ENCODE results near the gene ARSG. TPM values are rescaled to one million over a fixed set of nuclear protein-coding genes. Genes with fewer than 3 reads are reported as not detected.

ARSG gene
- polyA plus RNA-seq, 1 of the 3 experiments (the other 2 are of a cell fraction) = 0.41 TPM

- WGBS (ENCODE audit: low lambda C conversion rate) = 93% methylated on average over 12 of the region's 12 CpGs
- Histone ChIP-seq H3K9me2 (no peaks in the 10 kb centered on the region), H3K9ac (no peak overlapping the region), H2AFZ (ENCODE audit: low read depth) (no peak overlapping the region), H3K36me3 (replicated peaks in 1 of 2; ENCODE audit: control insufficient read depth in 1 of 2, insufficient read depth in 2 of 2, low read length in 1 of 2) (peaks cover 21 to 44% of the 10 kb centered on the region in 2 experiments), H3K4me1 (ENCODE audit: control insufficient read depth in 1 of 2, insufficient read depth in 2 of 2, low read depth in 1 of 2, low read length in 1 of 2) (no peaks in the 10 kb centered on the region), H3K4me2 (no peak overlapping the region), H3K79me2 (ENCODE audit: insufficient read depth) (no peaks in the 10 kb centered on the region), H3K27ac (ENCODE audit: low read depth in 2 of 2, low read length in 1 of 2) (no peak overlapping the region), H3F3A (replicated peaks; ENCODE audit: insufficient read depth) (no peaks in the 10 kb centered on the region), H3K9me3 (no peaks in the 10 kb centered on the region), H4K20me1 (ENCODE audit: insufficient read depth) (no peaks in the 10 kb centered on the region), H3K27me3 (ENCODE audit: insufficient read depth) (no peaks in the 10 kb centered on the region), H3K4me3 (ENCODE audit: low read depth in 2 of 2, low read length in 1 of 2) (no peak overlapping the region)
- no peak for DNase-seq
- TF ChIP-seq SMC3 (IDR thresholded peaks at IDR 0.05; ENCODE audit: low read depth, low read length) = no peak
- TF ChIP-seq NFIC (IDR thresholded peaks at IDR 0.05; ENCODE audit: borderline replicate concordance) = no peak
- no peak for TF ChIP-seq ZBTB33 (IDR thresholded peaks at IDR 0.05; ENCODE audit: borderline replicate concordance, low read depth)
- no peak for TF ChIP-seq JUND (IDR thresholded peaks at IDR 0.05)
- no peak for TF ChIP-seq IRF3 (IDR thresholded peaks at IDR 0.05; ENCODE audit: low read depth, low read length)
- no peak for TF ChIP-seq CTCF (IDR thresholded peaks at IDR 0.05)
- TF ChIP-seq GABPA (IDR thresholded peaks at IDR 0.05; ENCODE audit: low read depth) = no peak
- TF ChIP-seq YY1 (IDR thresholded peaks at IDR 0.05; ENCODE audit: low read depth) = no peak
- TF ChIP-seq NRF1 (IDR thresholded peaks at IDR 0.05; ENCODE audit: low read depth, low read length) = no peak
- TF ChIP-seq USF1 (IDR thresholded peaks at IDR 0.05; ENCODE audit: borderline replicate concordance, low read depth) = no peak
- TF ChIP-seq RAD21 (IDR thresholded peaks at IDR 0.05; ENCODE audit: low read length) = no peak
- TF ChIP-seq TEAD4 (IDR thresholded peaks at IDR 0.05; ENCODE audit: borderline replicate concordance, insufficient read depth) = no peak
- TF ChIP-seq RFX5 (IDR thresholded peaks at IDR 0.05; ENCODE audit: low read length) = no peak
- TF ChIP-seq TAF1 (IDR thresholded peaks at IDR 0.05; ENCODE audit: borderline replicate concordance, low read depth, low read length) = no peak
- TF ChIP-seq FOXJ3 (CRISPR knock-in tag; IDR thresholded peaks at IDR 0.05) = no peak
- no peak for TF ChIP-seq REST (IDR thresholded peaks at IDR 0.05; ENCODE audit: low read depth, low read length)
- ChIA-PET CTCF (interaction anchor here (1.3 to 5.1 kb wide), 3 partner anchors 11 to 27 kb away, joined by 4 to 35 read pairs (median 6); no protein-coding TSS in a partner anchor), POLR2A (no interaction called here)
These were observed 134.7 kb downstream of the ARSG start for GRCh38 chr17:68425979-68426378.

All from SK-N-SH (cell line).